ENCODE results near the gene AGRN.

DNA sequence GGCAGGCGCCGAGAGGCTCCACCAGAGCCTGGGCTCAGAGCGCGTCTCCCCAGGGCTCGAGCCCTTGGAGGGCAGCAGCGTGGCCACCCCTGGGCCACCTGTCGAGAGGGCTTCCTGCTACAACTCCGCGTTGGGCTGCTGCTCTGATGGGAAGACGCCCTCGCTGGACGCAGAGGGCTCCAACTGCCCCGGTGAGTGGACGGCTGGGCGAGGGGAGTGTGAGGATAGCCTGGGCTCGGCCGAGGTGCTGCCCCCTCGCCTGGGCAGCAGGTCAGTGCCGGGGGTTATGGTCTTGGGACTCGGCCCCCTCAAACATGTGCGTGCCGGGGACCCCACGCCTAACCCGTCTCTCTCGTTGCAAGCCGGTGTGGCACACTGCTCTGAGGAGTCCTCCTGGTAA lies 26.8 kb downstream of the AGRN start:
- TF ChIP-seq POLR2A (IDR thresholded peaks at IDR 0.05) (no peak), EP300 (IDR thresholded peaks at IDR 0.05) (no peak)
- TF ChIP-seq, protein P1, sequence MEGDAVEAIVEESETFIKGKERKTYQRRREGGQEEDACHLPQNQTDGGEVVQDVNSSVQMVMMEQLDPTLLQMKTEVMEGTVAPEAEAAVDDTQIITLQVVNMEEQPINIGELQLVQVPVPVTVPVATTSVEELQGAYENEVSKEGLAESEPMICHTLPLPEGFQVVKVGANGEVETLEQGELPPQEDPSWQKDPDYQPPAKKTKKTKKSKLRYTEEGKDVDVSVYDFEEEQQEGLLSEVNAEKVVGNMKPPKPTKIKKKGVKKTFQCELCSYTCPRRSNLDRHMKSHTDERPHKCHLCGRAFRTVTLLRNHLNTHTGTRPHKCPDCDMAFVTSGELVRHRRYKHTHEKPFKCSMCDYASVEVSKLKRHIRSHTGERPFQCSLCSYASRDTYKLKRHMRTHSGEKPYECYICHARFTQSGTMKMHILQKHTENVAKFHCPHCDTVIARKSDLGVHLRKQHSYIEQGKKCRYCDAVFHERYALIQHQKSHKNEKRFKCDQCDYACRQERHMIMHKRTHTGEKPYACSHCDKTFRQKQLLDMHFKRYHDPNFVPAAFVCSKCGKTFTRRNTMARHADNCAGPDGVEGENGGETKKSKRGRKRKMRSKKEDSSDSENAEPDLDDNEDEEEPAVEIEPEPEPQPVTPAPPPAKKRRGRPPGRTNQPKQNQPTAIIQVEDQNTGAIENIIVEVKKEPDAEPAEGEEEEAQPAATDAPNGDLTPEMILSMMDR (IDR thresholded peaks at IDR 0.05) = no peak
